Measurements from ENCODE around the gene PXDN. TPM values are rescaled to one million over a fixed set of nuclear protein-coding genes. Genes with fewer than 3 reads are reported as not detected.

PXDN gene
- total and polyA plus RNA-seq, 2 of the 4 experiments (the other 2 are of a cell fraction): 153 to 332 TPM

- Histone ChIP-seq H3K4me2 (ENCODE audit: low read depth, low read length) (no peak overlapping the region), H4K5ac (ENCODE audit: low read depth, low read length) (no peak overlapping the region), H4K91ac (ENCODE audit: insufficient read depth, low read depth, low read length) (no peak overlapping the region), H2AFZ (replicated peaks; ENCODE audit: low read length, poor library complexity) (no peak overlapping the region), H3K4ac (ENCODE audit: low read depth, low read length) (no peak overlapping the region), H2BK120ac (ENCODE audit: low read depth, low read length) (no peak overlapping the region), H3K9me1 (ENCODE audit: insufficient read depth, low read length) (0 out of 2 replicates have a peak, but pooled peaks cover 6% of the 10 kb centered on the region), H3K4me1 (ENCODE audit: control insufficient read depth, insufficient read depth, low read length) (peaks cover 5% of the 10 kb centered on the region), H3K4me3 (ENCODE audit: insufficient read depth, low read depth, low read length) (no peak overlapping the region), H2AK5ac (ENCODE audit: low read depth, low read length) (no peak overlapping the region), H4K8ac (ENCODE audit: low read depth in 2 of 2, low read length in 2 of 2) (no peak overlapping the region), H2BK5ac (ENCODE audit: low read depth, low read length, poor library complexity, severe bottlenecking) (no peak overlapping the region), H4K20me1 (ENCODE audit: insufficient read depth, low read length) (no peaks in the 10 kb centered on the region; the same call in 1 of the 2 replicates), H2AK9ac (replicated peaks; ENCODE audit: low read depth, low read length, poor library complexity) (no peak overlapping the region), H3K9me3 (ENCODE audit: control insufficient read depth, insufficient read depth, low read length) (no peaks in the 10 kb centered on the region), H3K36me3 (ENCODE audit: control insufficient read depth, insufficient read depth, low read length) (no peaks in the 10 kb centered on the region), H3K14ac (replicated peaks; ENCODE audit: low read depth, low read length) (no peak overlapping the region), H3K9ac (ENCODE audit: low read depth, low read length) (no peak overlapping the region), H3K18ac (ENCODE audit: low read depth, low read length) (no peak overlapping the region), H2BK15ac (ENCODE audit: low read depth, low read length) (no peak overlapping the region), H3K23ac (ENCODE audit: low read depth, low read length) (no peak overlapping the region), H3K27me3 (ENCODE audit: control insufficient read depth, insufficient read depth, low read length) (peaks cover 18% of the 10 kb centered on the region; the same call in 1 of the 2 replicates), H2BK20ac (ENCODE audit: low read depth, low read length) (no peak overlapping the region), H3K27ac (ENCODE audit: insufficient read depth, low read length) (no peak overlapping the region), H3K79me1 (ENCODE audit: low read depth in 1 of 2, low read length in 2 of 2) (no peaks in the 10 kb centered on the region), H3K56ac (ENCODE audit: extremely low read depth, insufficient read depth, low read length) (no peak overlapping the region)
- dilution Hi-C loops (cut with HindIII; ENCODE audit: low sequenced_read_pairs, unreplicated experiment): no loop called here
- ChIA-PET CTCF (no interaction called here), POLR2A (ENCODE audit: unreplicated experiment) (interaction anchor here (0.5 kb wide), 1 partner anchor 28 kb away, joined by 3 read pairs; no protein-coding TSS in a partner anchor)
- no TSS peak for BruUV-seq (replicated peaks)
- intact Hi-C loops (cut with micrococcal nuclease): no loop called here
- WGBS, 2 experiments (ENCODE audit: extremely low coverage in 2 of 2, insufficient read length in 1 of 2): 85% methylated on average over 16 of the region's 22 CpGs; no CpG with 5 or more reads in 1 of the 2 experiments
- no peak for ATAC-seq (ENCODE audit: low read depth)
- TF ChIP-seq RAD21 (IDR thresholded peaks at IDR 0.05; ENCODE audit: low read length): no peak
- TF ChIP-seq MAFK (IDR thresholded peaks at IDR 0.05; ENCODE audit: low read depth, low read length): no peak
- TF ChIP-seq BHLHE40 (IDR thresholded peaks at IDR 0.05; ENCODE audit: low read depth, low read length): no peak
- TF ChIP-seq MXI1 (IDR thresholded peaks at IDR 0.05; ENCODE audit: borderline replicate concordance, low read depth, low read length): no peak
- TF ChIP-seq MAZ (IDR thresholded peaks at IDR 0.05; ENCODE audit: borderline replicate concordance, low read depth, low read length): no peak
- TF ChIP-seq CHD1 (IDR thresholded peaks at IDR 0.05; ENCODE audit: low read depth, low read length): no peak
- TF ChIP-seq RCOR1 (IDR thresholded peaks at IDR 0.05; ENCODE audit: insufficient replicate concordance, low read length): no peak
- TF ChIP-seq POLR2A (IDR thresholded peaks at IDR 0.05; ENCODE audit: low read depth, low read length): no peak
- TF ChIP-seq SMC3 (IDR thresholded peaks at IDR 0.05; ENCODE audit: low read depth, low read length): no peak
- TF ChIP-seq, protein P1, sequence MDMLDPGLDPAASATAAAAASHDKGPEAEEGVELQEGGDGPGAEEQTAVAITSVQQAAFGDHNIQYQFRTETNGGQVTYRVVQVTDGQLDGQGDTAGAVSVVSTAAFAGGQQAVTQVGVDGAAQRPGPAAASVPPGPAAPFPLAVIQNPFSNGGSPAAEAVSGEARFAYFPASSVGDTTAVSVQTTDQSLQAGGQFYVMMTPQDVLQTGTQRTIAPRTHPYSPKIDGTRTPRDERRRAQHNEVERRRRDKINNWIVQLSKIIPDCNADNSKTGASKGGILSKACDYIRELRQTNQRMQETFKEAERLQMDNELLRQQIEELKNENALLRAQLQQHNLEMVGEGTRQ (IDR thresholded peaks at IDR 0.05; ENCODE audit: low read depth, low read length): no peak
- no peak for TF ChIP-seq FOS (IDR thresholded peaks at IDR 0.05; ENCODE audit: low read depth, low read length)
- TF ChIP-seq CEBPB (IDR thresholded peaks at IDR 0.05; ENCODE audit: low read depth, low read length): no peak
- TF ChIP-seq, protein P2, sequence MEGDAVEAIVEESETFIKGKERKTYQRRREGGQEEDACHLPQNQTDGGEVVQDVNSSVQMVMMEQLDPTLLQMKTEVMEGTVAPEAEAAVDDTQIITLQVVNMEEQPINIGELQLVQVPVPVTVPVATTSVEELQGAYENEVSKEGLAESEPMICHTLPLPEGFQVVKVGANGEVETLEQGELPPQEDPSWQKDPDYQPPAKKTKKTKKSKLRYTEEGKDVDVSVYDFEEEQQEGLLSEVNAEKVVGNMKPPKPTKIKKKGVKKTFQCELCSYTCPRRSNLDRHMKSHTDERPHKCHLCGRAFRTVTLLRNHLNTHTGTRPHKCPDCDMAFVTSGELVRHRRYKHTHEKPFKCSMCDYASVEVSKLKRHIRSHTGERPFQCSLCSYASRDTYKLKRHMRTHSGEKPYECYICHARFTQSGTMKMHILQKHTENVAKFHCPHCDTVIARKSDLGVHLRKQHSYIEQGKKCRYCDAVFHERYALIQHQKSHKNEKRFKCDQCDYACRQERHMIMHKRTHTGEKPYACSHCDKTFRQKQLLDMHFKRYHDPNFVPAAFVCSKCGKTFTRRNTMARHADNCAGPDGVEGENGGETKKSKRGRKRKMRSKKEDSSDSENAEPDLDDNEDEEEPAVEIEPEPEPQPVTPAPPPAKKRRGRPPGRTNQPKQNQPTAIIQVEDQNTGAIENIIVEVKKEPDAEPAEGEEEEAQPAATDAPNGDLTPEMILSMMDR (conservative IDR thresholded peaks at IDR 0.05; ENCODE audit: low read depth, low read length): no peak
- no peak for DNase-seq
- in situ Hi-C loops (cut with MboI; ENCODE audit: low sequenced_read_pairs): loop anchor here (25.0 kb wide), 1 partner anchor 179 kb away; no protein-coding TSS in a partner anchor
These were observed 161.4 kb downstream of the PXDN start for GRCh38 chr2:1582891-1583341.
